Esophagus squamous epithelium (tissue), 4 donors: ENCODE results near the gene KLF16.

Source experiments
- POLR2A ChIP-seq, 4 donors: fragments of 450-650 bp; IDR thresholded peaks; one replicate each; pipeline ENCODE4 v1.6.1; 2017; ENCODE audit warnings: antibody characterized with exemption in 4 of 4, mild to moderate bottlenecking in 4 of 4, moderate library complexity in 3 of 4
- TF ChIP-seq, protein P1 (sequence below), 6 experiments: fragments of 450-650 bp in 4 of 6; fragments of 200-600 bp in 2 of 6; sonication (generic) in 2 of 6; IDR thresholded peaks; one replicate each; pipeline ENCODE4 v1.5.1; 2016 to 2019; ENCODE audit warnings: antibody characterized with exemption in 6 of 6, mild to moderate bottlenecking in 4 of 6, moderate library complexity in 4 of 6

DNA sequence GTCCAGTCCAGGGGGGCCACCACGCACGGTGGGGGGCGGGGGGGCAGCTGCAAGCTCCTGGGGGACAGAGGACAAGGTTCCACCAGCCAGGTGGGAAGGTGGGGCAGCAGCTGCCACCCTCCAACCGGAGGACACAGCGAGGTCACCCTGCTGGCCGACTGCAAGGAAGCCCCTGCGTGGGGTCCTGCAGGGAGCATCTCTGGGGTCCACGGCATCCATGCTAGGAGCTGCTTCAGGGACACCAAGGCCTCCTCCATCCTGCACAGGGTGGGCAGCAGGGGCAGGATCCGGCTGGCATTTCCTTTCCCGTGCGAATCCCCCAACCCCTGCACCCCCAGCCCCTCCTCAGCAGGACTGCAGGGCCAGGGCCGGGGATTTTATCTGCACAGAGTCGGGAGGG is 8.3 kb upstream of the KLF16 start:
- TF ChIP-seq, protein P1, sequence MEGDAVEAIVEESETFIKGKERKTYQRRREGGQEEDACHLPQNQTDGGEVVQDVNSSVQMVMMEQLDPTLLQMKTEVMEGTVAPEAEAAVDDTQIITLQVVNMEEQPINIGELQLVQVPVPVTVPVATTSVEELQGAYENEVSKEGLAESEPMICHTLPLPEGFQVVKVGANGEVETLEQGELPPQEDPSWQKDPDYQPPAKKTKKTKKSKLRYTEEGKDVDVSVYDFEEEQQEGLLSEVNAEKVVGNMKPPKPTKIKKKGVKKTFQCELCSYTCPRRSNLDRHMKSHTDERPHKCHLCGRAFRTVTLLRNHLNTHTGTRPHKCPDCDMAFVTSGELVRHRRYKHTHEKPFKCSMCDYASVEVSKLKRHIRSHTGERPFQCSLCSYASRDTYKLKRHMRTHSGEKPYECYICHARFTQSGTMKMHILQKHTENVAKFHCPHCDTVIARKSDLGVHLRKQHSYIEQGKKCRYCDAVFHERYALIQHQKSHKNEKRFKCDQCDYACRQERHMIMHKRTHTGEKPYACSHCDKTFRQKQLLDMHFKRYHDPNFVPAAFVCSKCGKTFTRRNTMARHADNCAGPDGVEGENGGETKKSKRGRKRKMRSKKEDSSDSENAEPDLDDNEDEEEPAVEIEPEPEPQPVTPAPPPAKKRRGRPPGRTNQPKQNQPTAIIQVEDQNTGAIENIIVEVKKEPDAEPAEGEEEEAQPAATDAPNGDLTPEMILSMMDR (IDR thresholded peaks at IDR 0.05) = no peak
- TF ChIP-seq POLR2A (IDR thresholded peaks at IDR 0.05) = no peak
